Endothelial cell of umbilical vein (primary cell): ENCODE results near the gene C2. TPM values are rescaled to one million over a fixed set of nuclear protein-coding genes. Genes with fewer than 3 reads are reported as not detected.

ENCODE experiments used
- BruUV-seq: library from RNA; stranded (reverse); fragments of 400-500 nt; replicated peaks from 2 replicates; lab custom pipeline; 2021; lab: Mats Ljungman, UMichigan
- CTCF ChIA-PET: fragments of 300-600, 350-600 bp; sonication (Branson Sonifier 250); formaldehyde crosslinking; loops from one replicate; lab custom pipeline; 2021; ENCODE audit warnings: antibody characterized with exemption, inconsistent platforms; lab: Charles Lee
- POLR2A ChIA-PET: fragments of 300-600, 350-600 bp; sonication (Branson Sonifier 250); formaldehyde crosslinking; loops from one replicate; lab custom pipeline; 2021; ENCODE audit warnings: antibody characterized with exemption, inconsistent platforms; lab: Charles Lee
- DNase-seq: peaks from one replicate; pipeline ENCODE4 v3.0.0-alpha.2; 2011; ENCODE audit warnings: low read depth, low spot score
- FAIRE-seq: peaks from 2 replicates; lab custom pipeline; 2011; peaks lifted over from hg19 to GRCh38; lab: Jason Lieb, UNC
- H2AFZ ChIP-seq: 2 replicates; pipeline ENCODE4 v1.6.0; 2012; ENCODE audit warnings: low read depth, low read length, control low read depth, inconsistent platforms
- H3K27ac ChIP-seq: 2 replicates; pipeline ENCODE4 v1.5.1; 2011; ENCODE audit warnings: low read depth, mild to moderate bottlenecking, control low read depth, low read length, moderate library complexity; ENCODE audit not compliant: insufficient read depth
- H3K27me3 ChIP-seq, 2 experiments: 2 replicates each; pipeline versions ENCODE4 v1.6.0 to v1.6.1; 2011; ENCODE audit warnings: low read length in 2 of 2, mixed read lengths in 1 of 2; ENCODE audit not compliant: control insufficient read depth in 2 of 2, insufficient read depth in 2 of 2
- H3K36me3 ChIP-seq, 2 experiments: 2 replicates in 1 of 2; 3 replicates in 1 of 2; pipeline ENCODE4 v1.5.1; 2011; ENCODE audit warnings: low read length in 2 of 2, mild to moderate bottlenecking in 1 of 2, moderate library complexity in 1 of 2; ENCODE audit not compliant: control insufficient read depth in 2 of 2, insufficient read depth in 2 of 2; ENCODE audit errors: extremely low read depth in 1 of 2
- H3K4me1 ChIP-seq: 3 replicates; pipeline ENCODE4 v1.5.1; 2011; ENCODE audit warnings: mild to moderate bottlenecking, low read length; ENCODE audit not compliant: control insufficient read depth, insufficient read depth; ENCODE audit errors: extremely low read depth
- H3K4me2 ChIP-seq: 2 replicates; pipeline ENCODE4 v1.6.1; 2011; ENCODE audit warnings: low read length, control low read depth, mixed read lengths; ENCODE audit not compliant: insufficient read depth
- H3K4me3 ChIP-seq, 3 experiments: fragments of 200-600 bp in 1 of 3; sonication (generic), shearing (Covaris generic) in 1 of 3; replicated peaks in 1 of 3; 2 replicates each; pipeline ENCODE4 v1.5.1; 2011 to 2016; ENCODE audit warnings: control low read depth in 3 of 3, low read length in 3 of 3, mild to moderate bottlenecking in 2 of 3, inconsistent platforms in 1 of 3, low read depth in 1 of 3, moderate library complexity in 1 of 3; ENCODE audit not compliant: insufficient read depth in 1 of 3
- H3K79me2 ChIP-seq: 2 replicates; pipeline ENCODE4 v1.6.0; 2012; ENCODE audit warnings: low read length, inconsistent platforms; ENCODE audit not compliant: control insufficient read depth, insufficient read depth
- H3K9ac ChIP-seq: replicated peaks from 2 replicates; pipeline ENCODE3; 2011; ENCODE audit warnings: low read length, control low read depth; ENCODE audit not compliant: insufficient read depth; ENCODE audit errors: extremely low read depth
- H3K9me1 ChIP-seq: replicated peaks from 3 replicates; pipeline ENCODE4 v1.6.0; 2011; ENCODE audit warnings: mild to moderate bottlenecking, low read length; ENCODE audit not compliant: control insufficient read depth, insufficient read depth; ENCODE audit errors: extremely low read depth
- H3K9me3 ChIP-seq: replicated peaks from 2 replicates; pipeline ENCODE4 v1.5.1; 2012; ENCODE audit warnings: low read length, inconsistent platforms; ENCODE audit not compliant: control insufficient read depth, insufficient read depth
- H4K20me1 ChIP-seq: replicated peaks from 2 replicates; pipeline ENCODE3; 2011; ENCODE audit warnings: mild to moderate bottlenecking, low read length; ENCODE audit not compliant: control insufficient read depth, insufficient read depth; ENCODE audit errors: extremely low read depth
- EZH2 ChIP-seq: IDR thresholded peaks from 2 replicates; pipeline ENCODE4 v1.6.1; 2012; ENCODE audit warnings: borderline replicate concordance, low read depth, mild to moderate bottlenecking, moderate library complexity, low read length, inconsistent platforms; ENCODE audit not compliant: severe bottlenecking
- FOS ChIP-seq: IDR thresholded peaks from 2 replicates; pipeline ENCODE4 v1.6.1; 2011; ENCODE audit warnings: mild to moderate bottlenecking, low read length, moderate library complexity, borderline replicate concordance; ENCODE audit not compliant: insufficient read depth
- GATA2 ChIP-seq: IDR thresholded peaks from 2 replicates; pipeline ENCODE4 v1.7.0; 2011; ENCODE audit warnings: low read depth, mild to moderate bottlenecking, moderate library complexity, mixed read lengths, low read length; ENCODE audit not compliant: insufficient read length, insufficient read depth
- JUN ChIP-seq: IDR thresholded peaks from 2 replicates; pipeline ENCODE4 v1.6.1; 2011; ENCODE audit warnings: borderline replicate concordance, low read depth; ENCODE audit not compliant: insufficient read length, insufficient read depth
- MYC ChIP-seq: IDR thresholded peaks from one replicate; pipeline ENCODE4 v1.6.1; 2011; ENCODE audit warnings: mild to moderate bottlenecking, low read depth, low read length
- POLR2A ChIP-seq: IDR thresholded peaks from 2 replicates; pipeline ENCODE4 v1.6.1; 2012; ENCODE audit warnings: low read depth, mild to moderate bottlenecking, control low read depth, low read length
- POLR2AphosphoS5 ChIP-seq: IDR thresholded peaks from 2 replicates; pipeline ENCODE4 v1.6.1; 2012; ENCODE audit warnings: low read depth, mild to moderate bottlenecking, control low read depth, low read length, moderate library complexity; ENCODE audit not compliant: insufficient read depth
- dilution Hi-C: fragments of 300-500 bp; cut with MboI; formaldehyde crosslinking; loops from one replicate; pipeline ENCODE4 v1.15.0; 2019; ENCODE audit warnings: low sequenced_read_pairs; ENCODE audit not compliant: extremely low pct_ligation_motif_present
- intact Hi-C: fragments of 100-400 bp; cut with micrococcal nuclease; formaldehyde crosslinking; loops from one replicate; pipeline ENCODE4 v1.10.0; 2022
- polyA plus RNA-seq, 4 experiments: library from polyadenylated mRNA; depleted of rRNA in 3 of 4; stranded (reverse) in 3 of 4; unstranded in 1 of 4; fragments of >200 nt; gene quantifications; 2 replicates each; pipeline versions ENCODE4 v1.2.1 to v1.2.3, GENCODE V29; 2011 to 2012; ENCODE audit warnings: missing spikeins in 1 of 4
- total RNA-seq: library from RNA; stranded (reverse); gene quantifications from 2 replicates; pipeline ENCODE4 v1.2.3, GENCODE V29; 2021
- TF ChIP-seq, protein P1 (sequence below), 2 donors: IDR thresholded peaks; 1 replicate in 1 of 2; 2 replicates in 1 of 2; pipeline ENCODE4 v1.5.1; 2011; ENCODE audit warnings: low read length in 2 of 2, mild to moderate bottlenecking in 2 of 2, moderate library complexity in 2 of 2, control low read depth in 1 of 2, inconsistent platforms in 1 of 2, low read depth in 1 of 2; ENCODE audit not compliant: insufficient read depth in 1 of 2; ENCODE audit errors: extremely low read depth in 1 of 2
- TF ChIP-seq, protein P2 (sequence below): IDR thresholded peaks from 2 replicates; pipeline ENCODE4 v1.6.1; 2011; ENCODE audit not compliant: insufficient read depth, insufficient read length

Gene C2
- total and polyA plus RNA-seq, 2 donors (not counting 3 experiments of a cell fraction or from before 2014, with no cell fraction given) = 0.60 TPM; not detected in 1

DNA sequence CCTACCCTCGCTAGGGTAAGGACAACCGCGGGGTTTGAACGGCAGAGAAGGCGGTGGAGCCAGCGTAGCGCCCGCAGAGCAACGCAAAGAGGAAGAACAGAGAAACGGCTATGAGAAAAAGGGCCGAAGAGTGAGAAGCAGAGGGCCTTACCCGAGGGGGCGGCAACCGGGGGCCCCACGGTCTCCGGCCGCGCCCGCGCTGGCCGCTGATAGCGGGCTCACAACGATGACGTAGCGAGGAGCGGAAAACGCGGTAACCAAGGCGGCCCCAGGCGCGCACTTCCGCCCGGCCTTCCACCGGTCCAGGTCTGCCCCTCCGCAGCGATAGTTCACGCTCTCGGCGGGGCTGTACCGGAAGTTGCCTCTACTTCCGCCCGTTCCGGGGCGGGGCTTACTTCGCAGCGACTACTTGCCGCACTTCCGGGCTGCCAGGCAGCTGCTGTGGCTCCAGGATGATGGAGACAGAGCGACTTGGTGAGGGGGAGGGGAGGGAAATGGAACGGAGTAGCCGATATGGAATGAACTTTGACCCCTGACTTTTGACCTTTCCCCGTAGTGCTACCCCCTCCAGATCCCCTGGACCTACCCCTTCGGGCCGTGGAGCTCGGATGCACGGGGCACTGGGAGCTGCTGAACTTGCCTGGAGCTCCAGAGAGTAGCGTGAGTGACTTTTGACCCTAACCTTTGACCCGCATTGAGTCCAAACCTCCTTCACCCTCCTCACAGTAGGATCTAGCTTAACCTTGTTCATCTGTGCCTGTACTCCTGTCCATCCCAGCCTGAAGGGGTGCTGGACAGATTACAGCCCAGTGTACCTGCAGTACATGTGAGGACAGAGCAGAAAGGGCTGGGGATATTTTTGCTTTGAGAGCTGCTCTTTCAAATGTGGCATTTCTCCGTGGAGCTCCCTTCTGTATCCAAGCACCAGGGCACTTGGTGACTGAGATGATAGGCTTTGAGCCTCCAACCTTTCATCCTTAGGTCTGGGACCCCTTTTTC is 31.5 kb downstream of the C2 start, which contains the start of the genes NELFE and SKIC2:
TSS of gene NELFE (minus strand) at position 231 of the 999 bp plus-strand sequence. CDS start 525 bp downstream, outside the sequence.
TSS of gene SKIC2 (plus strand) at position 435 of the 999 bp plus-strand sequence. CDS start at position 453, 18 bp downstream.
- Histone ChIP-seq H3K4me3 (peak within 1 kb of the TSS; percentile 66 to 84 (median 70)), H3K27me3 (no peaks in the 10 kb centered on the region), H3K79me2 (peaks cover 25% of the 10 kb centered on the region), H3K27ac (peak within 1 kb of the TSS; percentile 75), H4K20me1 (no peaks in the 10 kb centered on the region), H3K9me1 (no peaks in the 10 kb centered on the region), H3K9me3 (no peaks in the 10 kb centered on the region), H3K4me2 (peak within 1 kb of the TSS; percentile 77), H3K9ac (peak within 1 kb of the TSS; percentile 87), H2AFZ (peak within 1 kb of the TSS; percentile 76), H3K4me1 (peaks cover 17% of the 10 kb centered on the region), H3K36me3 (peaks cover 12 to 45% of the 10 kb centered on the region in 2 experiments)
- ChIA-PET POLR2A (interaction anchor here (0.6 kb wide), 1 partner anchor 253 kb away, joined by 4 read pairs; no protein-coding TSS in a partner anchor), CTCF (interaction anchor here (1.2 kb wide), 1 partner anchor 61 kb away, joined by 4 read pairs; no protein-coding TSS in a partner anchor)
- FAIRE-seq = peak; percentile 99
- TSS peak; percentile 67 for BruUV-seq
- intact Hi-C loops = loop anchor here (1.0 to 10.0 kb wide), 4 partner anchors 13 to 218 kb away; partner anchors contain the start of genes AGPAT1, DXO and RNF5
- TF ChIP-seq GATA2 (no peak), MYC (peak; percentile 6), POLR2A (peak; percentile 93), EZH2 (no peak), JUN (no peak), FOS (no peak), POLR2AphosphoS5 (peak; percentile 96)
- TF ChIP-seq, protein P1, sequence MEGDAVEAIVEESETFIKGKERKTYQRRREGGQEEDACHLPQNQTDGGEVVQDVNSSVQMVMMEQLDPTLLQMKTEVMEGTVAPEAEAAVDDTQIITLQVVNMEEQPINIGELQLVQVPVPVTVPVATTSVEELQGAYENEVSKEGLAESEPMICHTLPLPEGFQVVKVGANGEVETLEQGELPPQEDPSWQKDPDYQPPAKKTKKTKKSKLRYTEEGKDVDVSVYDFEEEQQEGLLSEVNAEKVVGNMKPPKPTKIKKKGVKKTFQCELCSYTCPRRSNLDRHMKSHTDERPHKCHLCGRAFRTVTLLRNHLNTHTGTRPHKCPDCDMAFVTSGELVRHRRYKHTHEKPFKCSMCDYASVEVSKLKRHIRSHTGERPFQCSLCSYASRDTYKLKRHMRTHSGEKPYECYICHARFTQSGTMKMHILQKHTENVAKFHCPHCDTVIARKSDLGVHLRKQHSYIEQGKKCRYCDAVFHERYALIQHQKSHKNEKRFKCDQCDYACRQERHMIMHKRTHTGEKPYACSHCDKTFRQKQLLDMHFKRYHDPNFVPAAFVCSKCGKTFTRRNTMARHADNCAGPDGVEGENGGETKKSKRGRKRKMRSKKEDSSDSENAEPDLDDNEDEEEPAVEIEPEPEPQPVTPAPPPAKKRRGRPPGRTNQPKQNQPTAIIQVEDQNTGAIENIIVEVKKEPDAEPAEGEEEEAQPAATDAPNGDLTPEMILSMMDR (IDR thresholded peaks at IDR 0.05; ENCODE audit: extremely low read depth in 1 of 2, insufficient read depth in 1 of 2, low read depth in 1 of 2, low read length in 2 of 2) = no peak
- TF ChIP-seq, protein P2, sequence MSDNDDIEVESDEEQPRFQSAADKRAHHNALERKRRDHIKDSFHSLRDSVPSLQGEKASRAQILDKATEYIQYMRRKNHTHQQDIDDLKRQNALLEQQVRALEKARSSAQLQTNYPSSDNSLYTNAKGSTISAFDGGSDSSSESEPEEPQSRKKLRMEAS = peak; percentile 53
- dilution Hi-C loops = no loop called here
- DNase-seq = peak; percentile 98
